Ovary (tissue), 3 donors: ENCODE data around the gene HSPA8.

Experiments used
- POLR2A ChIP-seq: fragments of 450-650 bp; IDR thresholded peaks from one replicate; pipeline ENCODE4 v1.6.1; 2017; ENCODE audit warnings: antibody characterized with exemption, mild to moderate bottlenecking, moderate library complexity
- TF ChIP-seq, protein P1 (sequence below), 3 donors: fragments of 450-650 bp in 2 of 3; fragments of 200-600 bp in 1 of 3; IDR thresholded peaks; one replicate each; pipeline versions ENCODE4 v1.5.1 to v1.8.0; 2016 to 2022; ENCODE audit warnings: antibody characterized with exemption in 3 of 3, mild to moderate bottlenecking in 1 of 3
- donor health status: DM: no; HTN: no; CAD: no.

DNA sequence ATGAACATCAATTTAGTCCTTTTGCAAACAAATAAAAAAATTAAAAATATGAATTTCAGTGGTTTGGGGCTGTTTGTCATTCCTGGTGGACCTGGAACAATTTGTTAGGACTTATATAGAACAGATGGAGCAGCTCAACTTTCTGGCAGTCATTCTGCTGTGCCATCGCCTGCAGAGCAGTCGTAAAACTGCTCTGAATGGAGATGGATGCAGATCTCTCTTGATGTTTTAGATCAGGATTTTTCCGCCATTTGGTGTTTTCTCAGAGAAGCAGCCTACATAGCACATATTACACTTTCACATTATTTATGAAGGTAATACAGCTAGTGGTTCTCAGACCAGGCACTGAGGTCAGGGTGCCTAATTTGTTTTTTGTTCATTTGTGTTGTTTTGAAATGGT, 31.8 kb upstream of the HSPA8 start:
- TF ChIP-seq POLR2A, result no peak
- TF ChIP-seq, protein P1, sequence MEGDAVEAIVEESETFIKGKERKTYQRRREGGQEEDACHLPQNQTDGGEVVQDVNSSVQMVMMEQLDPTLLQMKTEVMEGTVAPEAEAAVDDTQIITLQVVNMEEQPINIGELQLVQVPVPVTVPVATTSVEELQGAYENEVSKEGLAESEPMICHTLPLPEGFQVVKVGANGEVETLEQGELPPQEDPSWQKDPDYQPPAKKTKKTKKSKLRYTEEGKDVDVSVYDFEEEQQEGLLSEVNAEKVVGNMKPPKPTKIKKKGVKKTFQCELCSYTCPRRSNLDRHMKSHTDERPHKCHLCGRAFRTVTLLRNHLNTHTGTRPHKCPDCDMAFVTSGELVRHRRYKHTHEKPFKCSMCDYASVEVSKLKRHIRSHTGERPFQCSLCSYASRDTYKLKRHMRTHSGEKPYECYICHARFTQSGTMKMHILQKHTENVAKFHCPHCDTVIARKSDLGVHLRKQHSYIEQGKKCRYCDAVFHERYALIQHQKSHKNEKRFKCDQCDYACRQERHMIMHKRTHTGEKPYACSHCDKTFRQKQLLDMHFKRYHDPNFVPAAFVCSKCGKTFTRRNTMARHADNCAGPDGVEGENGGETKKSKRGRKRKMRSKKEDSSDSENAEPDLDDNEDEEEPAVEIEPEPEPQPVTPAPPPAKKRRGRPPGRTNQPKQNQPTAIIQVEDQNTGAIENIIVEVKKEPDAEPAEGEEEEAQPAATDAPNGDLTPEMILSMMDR (IDR thresholded peaks at IDR 0.05), result no peak
